Suprapubic skin (tissue), 4 donors: ENCODE results near the gene GCNT4. TPM values are rescaled to one million over a fixed set of nuclear protein-coding genes. Genes with fewer than 3 reads are reported as not detected.

Experiments used
- DNase-seq, 2 donors: peaks; one replicate each; pipeline ENCODE4 v3.0.0-alpha.2; 2019; ENCODE audit warnings: low spot score in 2 of 2
- H3K27ac ChIP-seq: fragments of 200-600 bp; sonication (generic); one replicate; pipeline ENCODE4 v1.5.1; 2019
- H3K27me3 ChIP-seq: fragments of 200-600 bp; sonication (generic); one replicate; pipeline ENCODE4 v1.5.1; 2019
- H3K36me3 ChIP-seq: fragments of 200-600 bp; sonication (generic); one replicate; pipeline ENCODE4 v1.5.1; 2019
- H3K4me1 ChIP-seq: fragments of 200-600 bp; sonication (generic); one replicate; pipeline ENCODE4 v1.5.1; 2019
- H3K4me3 ChIP-seq: fragments of 200-600 bp; sonication (generic); one replicate; pipeline ENCODE4 v1.5.1; 2019; ENCODE audit warnings: mild to moderate bottlenecking
- H3K9me3 ChIP-seq: fragments of 200-600 bp; sonication (generic); one replicate; pipeline ENCODE4 v1.5.1; 2019
- EP300 ChIP-seq: sonication (generic); formaldehyde crosslinking; IDR thresholded peaks from one replicate; pipeline ENCODE4 v1.6.1; 2017; ENCODE audit warnings: antibody characterized with exemption
- POLR2A ChIP-seq, 2 donors: fragments of 450-650 bp; IDR thresholded peaks; one replicate each; pipeline ENCODE4 v1.6.1; 2017; ENCODE audit warnings: antibody characterized with exemption in 2 of 2, mild to moderate bottlenecking in 2 of 2, moderate library complexity in 2 of 2
- POLR2AphosphoS5 ChIP-seq, 3 donors: sonication (generic); formaldehyde crosslinking; IDR thresholded peaks; one replicate each; pipeline ENCODE4 v1.6.1; 2017; ENCODE audit warnings: antibody characterized with exemption in 3 of 3
- WGBS: methylation state at CpG from one replicate; pipeline ENCODE4 v1.1.5; 2018; 5-methylcytosine and 5-hydroxymethylcytosine counted together
- total RNA-seq, 4 donors: library from RNA; depleted of rRNA; stranded (reverse); fragments of >200 nt; gene quantifications; one replicate each; pipeline ENCODE4 v1.1.0, GENCODE V29; 2016
- TF ChIP-seq, protein P1 (sequence below), 2 donors: fragments of 200-600 bp in 1 of 2; fragments of 450-650 bp in 1 of 2; sonication (generic) in 1 of 2; IDR thresholded peaks; one replicate each; pipeline ENCODE4 v1.5.1; 2016 to 2019; ENCODE audit warnings: antibody characterized with exemption in 2 of 2, mild to moderate bottlenecking in 1 of 2, moderate library complexity in 1 of 2

Gene GCNT4
- total RNA-seq, 4 donors from 2014 or later, result 1.7 to 4.3 (median 3.4) TPM

DNA sequence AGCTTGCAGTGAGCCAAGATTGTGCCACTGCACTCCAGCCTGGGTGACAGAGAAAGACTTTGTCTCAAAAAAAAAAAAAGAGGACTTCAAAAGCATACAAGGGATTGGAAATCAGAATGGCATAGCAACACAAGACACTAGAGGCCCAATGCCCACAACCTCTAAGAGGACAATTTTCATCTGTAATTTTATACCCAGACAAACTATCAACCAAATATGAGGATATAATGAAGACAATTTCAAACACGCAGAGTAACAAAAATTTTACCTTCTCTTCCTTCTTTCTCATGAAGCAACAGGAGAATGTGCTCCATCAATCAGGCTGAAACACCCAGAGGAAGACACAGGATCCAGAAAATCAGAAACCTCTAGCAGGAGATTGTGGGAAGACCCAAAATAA, 46.8 kb downstream of the GCNT4 start:
- H3K4me1 ChIP-seq, result no peaks in the 10 kb centered on the region
- no peak overlapping the region for H3K27ac ChIP-seq
- DNase-seq, result no peak
- H3K36me3 ChIP-seq, result no peaks in the 10 kb centered on the region
- TF ChIP-seq POLR2A (IDR thresholded peaks at IDR 0.05) (no peak), EP300 (no peak), POLR2AphosphoS5 (IDR thresholded peaks at IDR 0.05) (no peak)
- TF ChIP-seq, protein P1, sequence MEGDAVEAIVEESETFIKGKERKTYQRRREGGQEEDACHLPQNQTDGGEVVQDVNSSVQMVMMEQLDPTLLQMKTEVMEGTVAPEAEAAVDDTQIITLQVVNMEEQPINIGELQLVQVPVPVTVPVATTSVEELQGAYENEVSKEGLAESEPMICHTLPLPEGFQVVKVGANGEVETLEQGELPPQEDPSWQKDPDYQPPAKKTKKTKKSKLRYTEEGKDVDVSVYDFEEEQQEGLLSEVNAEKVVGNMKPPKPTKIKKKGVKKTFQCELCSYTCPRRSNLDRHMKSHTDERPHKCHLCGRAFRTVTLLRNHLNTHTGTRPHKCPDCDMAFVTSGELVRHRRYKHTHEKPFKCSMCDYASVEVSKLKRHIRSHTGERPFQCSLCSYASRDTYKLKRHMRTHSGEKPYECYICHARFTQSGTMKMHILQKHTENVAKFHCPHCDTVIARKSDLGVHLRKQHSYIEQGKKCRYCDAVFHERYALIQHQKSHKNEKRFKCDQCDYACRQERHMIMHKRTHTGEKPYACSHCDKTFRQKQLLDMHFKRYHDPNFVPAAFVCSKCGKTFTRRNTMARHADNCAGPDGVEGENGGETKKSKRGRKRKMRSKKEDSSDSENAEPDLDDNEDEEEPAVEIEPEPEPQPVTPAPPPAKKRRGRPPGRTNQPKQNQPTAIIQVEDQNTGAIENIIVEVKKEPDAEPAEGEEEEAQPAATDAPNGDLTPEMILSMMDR (IDR thresholded peaks at IDR 0.05), result no peak
- no peaks in the 10 kb centered on the region for H3K9me3 ChIP-seq
- WGBS, result 91% methylated on average over 1 of the region's 1 CpG
- no peak overlapping the region for H3K4me3 ChIP-seq
- no peaks in the 10 kb centered on the region for H3K27me3 ChIP-seq

Other genes starting within 250 kb of the GCNT4 start
- 1 to 10 TPM in 1 of 4 donors, under 1 TPM in 3; 0.15 to 3.1 (median 0.83) TPM for gene FAM169A, start 186.2 kb downstream of the GCNT4 start, total RNA-seq
- under 1 TPM in 3 of 4 donors, not detected in 1; 0.19 to 0.26 (median 0.21) TPM for gene ANKRD31, start 184.3 kb upstream of the GCNT4 start, total RNA-seq